OCI-M2 (cell line): Measurements from ENCODE around the gene ACSS1.

ENCODE experiments used
- DNase-seq: peaks from one replicate; lab custom pipeline; 2025; ENCODE audit not compliant: unreplicated experiment; lab: John Stamatoyannopoulos, UW

The ACSS1 gene

DNA sequence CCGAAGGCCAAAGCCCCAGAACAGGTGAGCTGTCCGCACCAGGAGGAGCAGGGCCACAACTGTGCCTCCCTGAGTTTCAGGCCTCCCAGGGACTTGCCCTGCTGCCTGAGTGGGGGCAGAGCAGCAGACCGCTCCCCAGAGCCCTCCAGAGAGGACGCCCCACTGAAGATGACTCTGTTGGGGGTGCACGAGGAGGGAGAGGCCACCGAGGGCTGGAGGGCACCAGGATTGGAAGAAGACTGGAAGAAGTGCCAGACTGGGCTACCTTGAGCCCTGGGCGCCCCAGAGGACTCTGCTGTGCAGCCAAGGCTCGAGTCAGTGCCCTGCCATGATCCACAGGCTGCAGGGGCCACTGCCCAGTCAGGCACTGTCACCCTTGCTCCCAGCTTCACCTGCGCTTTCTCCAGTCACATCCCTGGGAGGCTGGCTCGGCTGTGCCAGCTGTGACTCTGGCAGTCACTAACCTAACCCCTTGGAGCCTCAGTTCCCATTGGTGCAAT is 97.6 kb downstream of the ACSS1 start:
- no peak for DNase-seq

DNA sequence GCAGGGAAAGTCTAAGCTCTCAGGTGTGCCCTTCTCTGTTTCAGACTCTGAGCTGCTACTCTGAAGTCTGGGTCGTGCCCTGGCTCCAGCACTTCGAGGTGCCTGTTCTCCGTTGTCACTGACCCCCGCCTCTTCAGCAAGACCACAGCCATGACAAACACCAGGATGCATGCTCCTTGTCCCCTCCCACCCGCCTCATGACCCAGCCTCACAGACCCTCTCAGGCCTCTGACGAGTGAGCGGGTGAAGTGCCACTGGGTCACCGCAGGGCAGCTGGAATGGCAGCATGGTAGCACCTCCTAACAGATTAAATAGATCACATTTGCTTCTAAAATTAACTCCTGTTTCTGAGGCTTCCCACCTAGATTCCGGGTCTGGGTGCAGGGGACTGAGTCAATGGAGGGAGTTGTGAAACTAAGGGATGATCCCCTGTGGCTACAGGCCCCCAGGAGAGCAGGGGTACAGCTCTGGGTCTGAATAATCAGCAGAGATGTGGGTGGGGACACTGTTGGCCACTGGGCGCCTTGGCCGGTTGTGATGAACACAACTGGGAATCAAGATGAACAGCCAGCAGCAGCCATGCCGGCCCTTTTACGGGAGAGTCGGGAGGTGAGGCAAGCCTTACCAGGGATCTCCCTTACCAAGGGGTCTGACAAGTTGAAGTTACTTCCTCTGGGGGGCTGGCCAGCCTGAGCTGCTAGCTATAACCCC is 98.2 kb downstream of the ACSS1 start:
- DNase-seq = no peak

DNA sequence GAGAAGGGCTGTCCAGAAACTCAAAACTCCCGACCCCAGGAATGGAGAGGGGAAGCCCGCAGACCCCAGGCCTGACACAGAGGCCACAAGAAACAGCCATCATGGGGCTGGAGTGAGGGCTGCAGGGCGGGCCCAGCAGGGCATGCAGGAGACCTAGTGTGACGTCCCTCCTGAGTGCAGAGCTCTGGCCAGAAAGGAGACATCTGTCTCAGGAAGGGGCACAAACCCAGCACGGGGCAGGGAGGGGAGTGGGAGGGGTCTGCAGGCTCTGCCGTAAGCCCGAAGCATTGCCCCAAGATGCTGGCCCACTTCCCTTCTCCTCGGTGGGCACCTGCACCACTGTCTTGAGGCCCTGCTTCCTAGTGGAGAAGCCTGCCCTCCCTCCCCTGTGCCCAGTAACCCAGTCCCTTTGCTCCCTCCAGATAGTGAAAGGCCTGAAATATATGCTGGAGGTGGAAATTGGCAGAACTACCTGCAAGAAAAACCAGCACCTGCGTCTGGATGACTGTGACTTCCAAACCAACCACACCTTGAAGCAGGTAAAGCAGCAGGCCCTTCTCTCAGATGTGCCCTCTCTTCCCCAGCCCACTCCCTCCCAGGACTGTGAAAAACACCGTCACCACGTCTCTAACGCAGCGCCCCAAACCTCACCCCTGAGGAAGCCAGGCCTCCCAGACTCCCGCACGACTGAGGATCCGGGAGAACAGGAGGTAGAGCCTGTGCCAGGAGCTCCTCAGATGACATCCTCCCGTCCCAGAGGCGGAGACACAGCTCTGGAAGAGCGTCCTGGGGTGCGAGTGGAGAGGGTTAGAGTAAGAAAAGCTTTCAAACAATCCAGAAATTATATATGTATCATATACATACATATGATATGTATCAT is 99.2 kb downstream of the ACSS1 start:
- DNase-seq = no peak

DNA sequence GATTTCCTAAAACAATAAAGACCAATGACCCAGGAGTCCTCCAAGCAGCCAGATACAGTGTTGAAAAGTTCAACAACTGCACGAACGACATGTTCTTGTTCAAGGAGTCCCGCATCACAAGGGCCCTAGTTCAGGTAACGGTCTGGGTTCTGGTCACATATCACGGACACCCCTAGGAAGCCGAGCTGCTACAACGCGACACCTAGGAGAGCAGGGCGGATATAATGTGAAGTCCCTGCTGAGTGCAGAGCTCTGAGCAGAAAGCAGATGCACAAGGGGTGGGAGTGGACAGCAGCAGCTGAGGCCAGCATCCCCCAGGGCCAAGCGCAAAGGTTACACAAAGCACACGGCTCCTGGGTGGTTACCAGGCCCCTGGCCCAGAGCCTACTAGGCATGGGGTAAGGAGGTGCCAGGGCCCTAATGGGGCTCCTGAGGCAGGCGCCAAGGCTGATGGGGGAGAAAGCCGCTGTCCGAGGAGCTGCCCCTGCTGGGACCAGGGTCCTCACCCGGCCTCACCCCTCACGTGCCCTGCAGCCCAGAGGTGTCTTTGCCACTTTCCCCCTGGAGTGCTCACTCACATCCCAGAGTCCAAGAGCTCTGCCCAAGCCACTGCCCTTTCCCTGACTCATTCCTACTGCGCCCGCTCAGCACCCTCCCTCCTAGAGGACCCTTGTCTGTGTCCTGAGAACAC is 100.5 kb downstream of the ACSS1 start:
- no peak for DNase-seq
